ENCODE results near the gene PROM1.

DNA sequence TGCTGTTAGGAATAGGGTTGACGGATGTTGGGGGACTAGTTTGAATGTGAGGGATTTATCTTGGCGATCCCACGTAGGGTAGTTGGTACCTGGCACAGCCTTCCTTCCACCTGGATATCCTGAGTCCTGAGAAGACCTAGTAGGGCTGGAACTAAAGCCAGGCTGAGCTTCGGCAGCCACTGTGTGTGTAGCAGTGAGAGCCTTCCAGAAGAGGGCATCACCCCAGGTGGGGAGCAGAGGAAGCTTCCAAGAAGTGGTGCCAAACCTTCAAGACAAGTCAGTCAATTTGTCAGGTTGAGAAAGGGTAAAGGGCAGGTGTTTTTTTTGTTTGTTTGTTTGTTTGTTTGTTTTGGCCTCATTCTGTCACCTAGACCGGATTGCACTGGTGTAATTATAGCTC, 119.7 kb downstream of the PROM1 start:
- TF ChIP-seq, protein P1, sequence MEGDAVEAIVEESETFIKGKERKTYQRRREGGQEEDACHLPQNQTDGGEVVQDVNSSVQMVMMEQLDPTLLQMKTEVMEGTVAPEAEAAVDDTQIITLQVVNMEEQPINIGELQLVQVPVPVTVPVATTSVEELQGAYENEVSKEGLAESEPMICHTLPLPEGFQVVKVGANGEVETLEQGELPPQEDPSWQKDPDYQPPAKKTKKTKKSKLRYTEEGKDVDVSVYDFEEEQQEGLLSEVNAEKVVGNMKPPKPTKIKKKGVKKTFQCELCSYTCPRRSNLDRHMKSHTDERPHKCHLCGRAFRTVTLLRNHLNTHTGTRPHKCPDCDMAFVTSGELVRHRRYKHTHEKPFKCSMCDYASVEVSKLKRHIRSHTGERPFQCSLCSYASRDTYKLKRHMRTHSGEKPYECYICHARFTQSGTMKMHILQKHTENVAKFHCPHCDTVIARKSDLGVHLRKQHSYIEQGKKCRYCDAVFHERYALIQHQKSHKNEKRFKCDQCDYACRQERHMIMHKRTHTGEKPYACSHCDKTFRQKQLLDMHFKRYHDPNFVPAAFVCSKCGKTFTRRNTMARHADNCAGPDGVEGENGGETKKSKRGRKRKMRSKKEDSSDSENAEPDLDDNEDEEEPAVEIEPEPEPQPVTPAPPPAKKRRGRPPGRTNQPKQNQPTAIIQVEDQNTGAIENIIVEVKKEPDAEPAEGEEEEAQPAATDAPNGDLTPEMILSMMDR (IDR thresholded peaks at IDR 0.05; ENCODE audit: poor library complexity), result no peak
- TF ChIP-seq EZH2 (IDR thresholded peaks at IDR 0.05; ENCODE audit: borderline replicate concordance) (no peak), EZH2phosphoT487 (IDR thresholded peaks at IDR 0.05; ENCODE audit: low read depth, severe bottlenecking, unreplicated experiment) (no peak)
